Nephron (organoid): Measurements from ENCODE around the gene FOXA3.
"Not testable (repeated sequence)": the region's sequence is repeated elsewhere in the genome, so short reads cannot be mapped to it uniquely, and the experiment has no call there.

Source experiments
- H3K27ac Mint-ChIP-seq, 3 experiments: 2 replicates each; pipeline ENCODE4 v1.8.0; 2020; ENCODE audit warnings: mixed read lengths in 3 of 3, mild to moderate bottlenecking in 2 of 3, moderate library complexity in 1 of 3
- H3K27me3 Mint-ChIP-seq: 2 replicates; pipeline ENCODE4 v1.8.0; 2021; ENCODE audit warnings: low read depth, mild to moderate bottlenecking, moderate library complexity, mixed read lengths
- H3K36me3 Mint-ChIP-seq: 2 replicates; pipeline ENCODE4 v1.8.0; 2020; ENCODE audit warnings: low read depth, mixed read lengths
- H3K4me1 Mint-ChIP-seq: 2 replicates; pipeline ENCODE4 v1.8.0; 2020; ENCODE audit warnings: mixed read lengths
- H3K4me3 Mint-ChIP-seq, 3 experiments: 2 replicates each; pipeline ENCODE4 v1.8.0; 2020; ENCODE audit warnings: mild to moderate bottlenecking in 3 of 3, mixed read lengths in 3 of 3, moderate library complexity in 2 of 3
- H3K9me3 Mint-ChIP-seq: 2 replicates; pipeline ENCODE4 v1.8.0; 2020; ENCODE audit warnings: mixed read lengths
- TF ChIP-seq, protein P1 (sequence below), 3 experiments: fragments of 200-600 bp; sonication (generic); IDR thresholded peaks; one replicate each; pipeline ENCODE4 v1.5.0; 2021; ENCODE audit warnings: antibody characterized with exemption in 3 of 3; ENCODE audit not compliant: unreplicated experiment in 3 of 3

Gene FOXA3

DNA sequence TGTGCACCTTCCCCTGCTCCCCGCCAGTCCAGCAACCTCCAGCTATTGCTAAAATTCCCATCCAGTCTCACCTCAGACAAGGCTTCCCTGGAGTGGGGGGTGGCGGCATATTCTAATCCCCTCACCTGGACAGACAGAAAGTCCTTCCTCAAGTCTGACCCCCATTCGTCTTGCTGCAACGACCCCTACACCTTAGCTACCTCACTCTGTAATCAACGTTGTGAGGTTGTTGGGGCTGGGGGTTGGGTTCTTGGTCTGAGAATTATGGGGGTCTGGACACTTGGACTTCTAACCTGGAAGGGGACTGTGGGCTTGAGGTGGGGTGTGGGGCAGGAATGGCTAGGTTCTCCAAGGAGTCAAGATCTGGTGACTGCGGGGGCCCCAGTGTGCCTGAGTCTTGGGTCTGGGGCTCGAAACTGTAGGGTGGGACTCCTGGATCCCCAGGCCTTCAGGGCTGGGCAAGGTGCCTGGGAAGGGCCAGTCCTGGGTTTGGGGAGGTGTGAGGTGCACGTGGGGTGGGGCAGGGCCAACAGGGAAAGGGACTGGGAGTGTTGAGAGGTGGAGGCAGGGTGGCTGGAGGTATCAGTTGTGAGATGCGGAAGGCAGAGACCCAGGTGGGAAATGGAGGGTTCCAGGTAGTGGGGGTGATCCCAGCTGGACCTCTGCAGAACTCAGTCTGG, 1.3 kb downstream of the FOXA3 start:
- H3K27ac Mint-ChIP-seq: no peak overlapping the region
- peak overlapping the region in 1 of 3 experiments; percentile 37 for H3K4me3 Mint-ChIP-seq
- H3K4me1 Mint-ChIP-seq: peaks cover 9% of the 10 kb centered on the region
- H3K9me3 Mint-ChIP-seq: no peaks in the 10 kb centered on the region
- no peaks in the 10 kb centered on the region for H3K36me3 Mint-ChIP-seq
- peaks cover 60% of the 10 kb centered on the region for H3K27me3 Mint-ChIP-seq
- TF ChIP-seq, protein P1, sequence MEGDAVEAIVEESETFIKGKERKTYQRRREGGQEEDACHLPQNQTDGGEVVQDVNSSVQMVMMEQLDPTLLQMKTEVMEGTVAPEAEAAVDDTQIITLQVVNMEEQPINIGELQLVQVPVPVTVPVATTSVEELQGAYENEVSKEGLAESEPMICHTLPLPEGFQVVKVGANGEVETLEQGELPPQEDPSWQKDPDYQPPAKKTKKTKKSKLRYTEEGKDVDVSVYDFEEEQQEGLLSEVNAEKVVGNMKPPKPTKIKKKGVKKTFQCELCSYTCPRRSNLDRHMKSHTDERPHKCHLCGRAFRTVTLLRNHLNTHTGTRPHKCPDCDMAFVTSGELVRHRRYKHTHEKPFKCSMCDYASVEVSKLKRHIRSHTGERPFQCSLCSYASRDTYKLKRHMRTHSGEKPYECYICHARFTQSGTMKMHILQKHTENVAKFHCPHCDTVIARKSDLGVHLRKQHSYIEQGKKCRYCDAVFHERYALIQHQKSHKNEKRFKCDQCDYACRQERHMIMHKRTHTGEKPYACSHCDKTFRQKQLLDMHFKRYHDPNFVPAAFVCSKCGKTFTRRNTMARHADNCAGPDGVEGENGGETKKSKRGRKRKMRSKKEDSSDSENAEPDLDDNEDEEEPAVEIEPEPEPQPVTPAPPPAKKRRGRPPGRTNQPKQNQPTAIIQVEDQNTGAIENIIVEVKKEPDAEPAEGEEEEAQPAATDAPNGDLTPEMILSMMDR (IDR thresholded peaks at IDR 0.05; ENCODE audit: unreplicated experiment in 3 of 3): no peak

DNA sequence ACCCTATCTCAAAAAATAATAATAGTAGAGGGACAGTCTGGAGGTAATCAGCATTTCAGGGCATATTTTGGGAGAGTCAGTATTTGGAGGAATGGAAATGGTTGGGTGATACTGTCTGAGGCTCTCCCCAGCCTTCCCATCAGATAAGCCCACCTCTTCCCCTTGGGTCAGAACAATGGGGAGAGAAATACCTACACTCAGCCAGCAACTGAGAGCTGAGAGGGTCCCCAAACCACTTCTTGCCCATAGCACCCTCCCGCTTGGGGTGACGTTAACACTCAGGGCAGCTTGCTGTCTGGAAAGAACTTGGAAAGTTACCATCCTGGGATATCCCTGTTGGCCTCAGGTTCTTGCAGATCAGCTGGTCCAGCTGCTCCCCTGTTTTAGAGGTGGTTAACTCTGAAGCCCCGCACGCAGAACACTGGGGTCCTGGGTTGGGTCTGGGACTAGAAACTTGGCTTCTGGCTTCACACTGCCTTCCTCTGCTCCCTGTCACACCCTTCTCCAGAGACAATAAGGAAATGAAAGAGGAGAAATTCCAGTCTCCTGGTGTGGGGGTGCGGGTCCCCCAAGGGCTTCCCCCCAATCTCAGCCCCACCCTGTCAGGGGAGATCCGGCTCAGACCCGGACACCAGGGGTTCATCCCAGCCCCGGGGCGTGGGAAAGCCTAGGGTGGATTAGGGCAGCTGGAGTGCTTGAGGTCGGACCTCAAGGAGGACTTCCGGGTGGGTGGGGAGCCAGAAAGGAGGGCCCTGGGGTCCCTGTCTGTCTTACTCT, 2.5 kb downstream of the FOXA3 start:
- peaks cover 9% of the 10 kb centered on the region for H3K4me1 Mint-ChIP-seq
- peaks cover 60% of the 10 kb centered on the region for H3K27me3 Mint-ChIP-seq
- no peak overlapping the region for H3K4me3 Mint-ChIP-seq
- H3K36me3 Mint-ChIP-seq: no peaks in the 10 kb centered on the region
- no peaks in the 10 kb centered on the region for H3K9me3 Mint-ChIP-seq
- TF ChIP-seq, protein P1 (IDR thresholded peaks at IDR 0.05; ENCODE audit: unreplicated experiment in 3 of 3): no peak
- H3K27ac Mint-ChIP-seq: no peak overlapping the region

DNA sequence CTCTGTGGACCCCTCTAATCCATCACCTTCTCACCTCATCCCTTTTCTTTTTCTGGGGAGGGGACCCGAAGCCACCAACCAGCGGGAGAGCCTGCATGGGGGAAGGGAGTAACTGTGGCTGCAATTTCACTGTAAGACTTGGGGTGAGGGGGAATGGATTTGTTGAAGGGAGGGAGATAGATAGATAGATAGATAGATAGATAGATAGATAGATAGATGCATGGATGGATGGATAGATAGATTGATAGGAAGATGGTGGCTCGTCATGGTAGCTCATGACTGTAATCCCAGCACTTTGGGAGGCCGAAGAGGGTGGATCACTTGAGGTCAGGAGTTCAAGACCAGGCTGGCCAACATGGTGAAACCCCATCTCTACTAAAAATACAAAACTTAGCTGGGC, 3.1 kb downstream of the FOXA3 start:
- not testable (repeated sequence) for H3K27ac Mint-ChIP-seq, H3K36me3 Mint-ChIP-seq, H3K4me3 Mint-ChIP-seq, H3K9me3 Mint-ChIP-seq, H3K4me1 Mint-ChIP-seq
- H3K27me3 Mint-ChIP-seq: peaks cover 59% of the 10 kb centered on the region

DNA sequence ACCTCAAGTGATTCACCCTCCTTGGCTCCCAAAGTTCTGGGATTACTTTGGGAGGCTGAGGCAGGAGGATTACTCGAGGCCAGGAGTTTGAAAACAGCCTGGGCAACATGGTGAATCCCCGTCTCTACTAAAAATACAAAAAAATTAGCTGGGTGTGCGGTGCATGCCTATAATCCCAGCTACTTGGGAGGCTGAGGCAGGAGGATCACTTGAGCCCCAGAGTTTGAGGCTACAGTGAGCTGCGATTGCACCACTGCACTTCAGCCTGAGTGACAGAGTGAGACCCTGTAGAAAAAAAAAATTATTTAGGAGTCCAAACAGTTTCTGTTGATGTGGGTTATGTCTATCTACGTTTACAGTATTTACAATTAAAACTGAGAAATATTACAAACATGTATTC, 6.7 kb downstream of the FOXA3 start:
- H3K4me3 Mint-ChIP-seq: no peak overlapping the region
- peaks cover 29% of the 10 kb centered on the region for H3K27me3 Mint-ChIP-seq
- no peaks in the 10 kb centered on the region for H3K36me3 Mint-ChIP-seq
- H3K9me3 Mint-ChIP-seq: no peaks in the 10 kb centered on the region
- H3K4me1 Mint-ChIP-seq: peaks cover 5% of the 10 kb centered on the region
- H3K27ac Mint-ChIP-seq: no peak overlapping the region
- TF ChIP-seq, protein P1 (IDR thresholded peaks at IDR 0.05; ENCODE audit: unreplicated experiment in 3 of 3): no peak

DNA sequence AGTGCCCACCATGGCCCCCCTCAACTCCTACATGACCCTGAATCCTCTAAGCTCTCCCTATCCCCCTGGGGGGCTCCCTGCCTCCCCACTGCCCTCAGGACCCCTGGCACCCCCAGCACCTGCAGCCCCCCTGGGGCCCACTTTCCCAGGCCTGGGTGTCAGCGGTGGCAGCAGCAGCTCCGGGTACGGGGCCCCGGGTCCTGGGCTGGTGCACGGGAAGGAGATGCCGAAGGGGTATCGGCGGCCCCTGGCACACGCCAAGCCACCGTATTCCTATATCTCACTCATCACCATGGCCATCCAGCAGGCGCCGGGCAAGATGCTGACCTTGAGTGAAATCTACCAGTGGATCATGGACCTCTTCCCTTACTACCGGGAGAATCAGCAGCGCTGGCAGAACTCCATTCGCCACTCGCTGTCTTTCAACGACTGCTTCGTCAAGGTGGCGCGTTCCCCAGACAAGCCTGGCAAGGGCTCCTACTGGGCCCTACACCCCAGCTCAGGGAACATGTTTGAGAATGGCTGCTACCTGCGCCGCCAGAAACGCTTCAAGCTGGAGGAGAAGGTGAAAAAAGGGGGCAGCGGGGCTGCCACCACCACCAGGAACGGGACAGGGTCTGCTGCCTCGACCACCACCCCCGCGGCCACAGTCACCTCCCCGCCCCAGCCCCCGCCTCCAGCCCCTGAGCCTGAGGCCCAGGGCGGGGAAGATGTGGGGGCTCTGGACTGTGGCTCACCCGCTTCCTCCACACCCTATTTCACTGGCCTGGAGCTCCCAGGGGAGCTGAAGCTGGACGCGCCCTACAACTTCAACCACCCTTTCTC, 8.2 kb downstream of the FOXA3 start:
- Mint-ChIP-seq H3K36me3 (no peaks in the 10 kb centered on the region), H3K9me3 (no peaks in the 10 kb centered on the region), H3K4me1 (peaks cover 13% of the 10 kb centered on the region), H3K27me3 (peaks cover 18% of the 10 kb centered on the region), H3K27ac (no peak overlapping the region), H3K4me3 (no peak overlapping the region)
- TF ChIP-seq, protein P1 (IDR thresholded peaks at IDR 0.05; ENCODE audit: unreplicated experiment in 3 of 3): no peak

DNA sequence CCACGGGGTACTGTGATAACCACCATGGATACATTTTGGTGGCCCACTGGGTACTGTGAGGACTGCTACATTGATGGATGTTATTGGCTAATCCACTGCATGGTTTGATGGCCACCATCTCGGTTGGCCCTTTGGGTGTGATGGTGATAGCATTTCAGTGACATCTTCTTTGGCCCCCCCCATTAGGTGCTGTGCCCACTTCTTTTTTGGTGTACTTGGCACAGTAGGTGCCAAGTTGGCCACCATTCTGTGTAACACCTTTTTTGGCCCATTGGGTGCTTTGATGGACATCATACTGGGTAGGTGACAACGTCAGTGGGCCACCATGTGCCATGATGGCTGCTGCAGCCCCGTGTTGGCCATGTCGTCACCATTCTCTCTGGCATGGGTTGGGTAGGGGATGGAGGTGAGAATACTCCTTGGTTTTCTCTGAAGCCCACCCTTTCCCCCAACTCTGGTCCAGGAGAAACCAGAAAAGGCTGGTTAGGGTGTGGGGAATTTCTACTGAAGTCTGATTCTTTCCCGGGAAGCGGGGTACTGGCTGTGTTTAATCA, 9.2 kb downstream of the FOXA3 start:
- TF ChIP-seq, protein P1 (IDR thresholded peaks at IDR 0.05; ENCODE audit: unreplicated experiment in 3 of 3): no peak
- Mint-ChIP-seq H3K36me3 (no peaks in the 10 kb centered on the region), H3K4me3 (no peak overlapping the region), H3K9me3 (no peaks in the 10 kb centered on the region), H3K4me1 (peaks cover 17% of the 10 kb centered on the region), H3K27me3 (peaks cover 9% of the 10 kb centered on the region), H3K27ac (peak overlapping the region in 1 of 3 experiments; percentile 33)
